ENCODE data around the gene RAC3.

- TF ChIP-seq CTCF (IDR thresholded peaks at IDR 0.05; ENCODE audit: insufficient read depth, low read depth, low read length) (no peak), EZH2 (IDR thresholded peaks at IDR 0.05; ENCODE audit: insufficient read depth, low read length) (no peak)
Measured at GRCh38 chr17:82021900-82022309, 9.6 kb upstream of the RAC3 start.

All from astrocyte (in vitro differentiated cells and primary cell).